HEK293 (cell line): ENCODE data around the gene F8A1.

ENCODE experiments used
- CTCF ChIA-PET: fragments of 350-600 bp; formaldehyde crosslinking; extraction: SDS; loops from one replicate; lab custom pipeline; 2021; ENCODE audit warnings: antibody characterized with exemption; lab: Yijun Ruan, JAX
- POLR2A ChIA-PET: fragments of 300-600 bp; formaldehyde crosslinking; extraction: SDS; loops from one replicate; lab custom pipeline; 2020; ENCODE audit warnings: antibody characterized with exemption, inconsistent platforms; lab: Yijun Ruan, JAX
- H3K27ac ChIP-seq: fragments of 200-500 bp; sonication (Bioruptor generic); 2 replicates; pipeline ENCODE4 v1.5.1; 2014; ENCODE audit warnings: low read depth, low read length, control low read depth, inconsistent platforms; ENCODE audit errors: extremely low read depth
- H3K36me3 ChIP-seq, 2 experiments: fragments of 200-500 bp in 1 of 2; sonication (Bioruptor generic) in 1 of 2; 1 replicate in 1 of 2; 2 replicates in 1 of 2; pipeline ENCODE4 v1.5.1; 2014 to 2017; ENCODE audit warnings: inconsistent platforms in 2 of 2, low read length in 2 of 2; ENCODE audit not compliant: control insufficient read depth in 2 of 2, insufficient read depth in 1 of 2
- H3K4me1 ChIP-seq: fragments of 200-500 bp; sonication (Bioruptor generic); 2 replicates; pipeline ENCODE4 v1.5.1; 2014; ENCODE audit warnings: mild to moderate bottlenecking, low read length, inconsistent platforms; ENCODE audit not compliant: control insufficient read depth, insufficient read depth
- H3K4me3 ChIP-seq: 2 replicates; pipeline ENCODE4 v1.5.1; 2011; ENCODE audit warnings: low read depth, mild to moderate bottlenecking, control low read depth, low read length, moderate library complexity
- H3K9me3 ChIP-seq: fragments of 200-500 bp; sonication (Bioruptor generic); 2 replicates; pipeline ENCODE4 v1.5.1; 2014; ENCODE audit warnings: low read depth, low read length, inconsistent platforms; ENCODE audit not compliant: control insufficient read depth, insufficient read depth
- BCL11B ChIP-seq: fragments of 450-650 bp; formaldehyde crosslinking; IDR thresholded peaks from 2 replicates; pipeline ENCODE4 v1.5.1; 2016; ENCODE audit warnings: low read depth, missing biosample characterization, missing genetic modification characterization
- KLF8 ChIP-seq: fragments of 450-650 bp; formaldehyde crosslinking; IDR thresholded peaks from 2 replicates; pipeline ENCODE4 v1.5.1; 2016; ENCODE audit warnings: missing biosample characterization, missing genetic modification characterization
- MYNN ChIP-seq: fragments of 450-650 bp; formaldehyde crosslinking; IDR thresholded peaks from 2 replicates; pipeline ENCODE4 v1.5.1; 2016; ENCODE audit warnings: missing biosample characterization, missing genetic modification characterization, borderline replicate concordance
- RBAK ChIP-seq: fragments of 450-650 bp; formaldehyde crosslinking; IDR thresholded peaks from 2 replicates; pipeline ENCODE4 v1.5.1; 2016; ENCODE audit warnings: missing biosample characterization, missing genetic modification characterization
- TCF7L2 ChIP-seq: IDR thresholded peaks from 2 replicates; pipeline ENCODE4 v1.6.1; 2011; ENCODE audit warnings: low read depth, mild to moderate bottlenecking, inconsistent platforms, low read length, moderate library complexity, borderline replicate concordance
- WT1 ChIP-seq: fragments of 450-650 bp; formaldehyde crosslinking; IDR thresholded peaks from 2 replicates; pipeline ENCODE4 v1.5.1; 2016; ENCODE audit warnings: missing biosample characterization, missing genetic modification characterization
- YY2 ChIP-seq: fragments of 450-650 bp; formaldehyde crosslinking; IDR thresholded peaks from 2 replicates; pipeline ENCODE4 v1.5.1; 2016; ENCODE audit warnings: missing biosample characterization, missing genetic modification characterization
- ZBTB1 ChIP-seq: fragments of 450-650 bp; formaldehyde crosslinking; IDR thresholded peaks from 2 replicates; pipeline ENCODE4 v1.5.1; 2016; ENCODE audit warnings: missing biosample characterization, missing genetic modification characterization
- ZNF202 ChIP-seq: fragments of 450-650 bp; formaldehyde crosslinking; IDR thresholded peaks from 2 replicates; pipeline ENCODE4 v1.5.1; 2016; ENCODE audit warnings: missing biosample characterization, missing genetic modification characterization, borderline replicate concordance
- ZNF26 ChIP-seq: fragments of 450-650 bp; formaldehyde crosslinking; IDR thresholded peaks from 2 replicates; pipeline ENCODE4 v1.5.1; 2016; ENCODE audit warnings: missing biosample characterization, missing genetic modification characterization
- ZNF280C ChIP-seq: fragments of 450-650 bp; formaldehyde crosslinking; IDR thresholded peaks from 2 replicates; pipeline ENCODE4 v1.5.1; 2016; ENCODE audit warnings: missing biosample characterization, missing genetic modification characterization
- ZNF558 ChIP-seq: fragments of 450-650 bp; formaldehyde crosslinking; IDR thresholded peaks from 2 replicates; pipeline ENCODE4 v1.5.1; 2016; ENCODE audit warnings: missing biosample characterization, missing genetic modification characterization
- ZNF585B ChIP-seq: fragments of 450-650 bp; formaldehyde crosslinking; IDR thresholded peaks from 2 replicates; pipeline ENCODE4 v1.5.1; 2016; ENCODE audit warnings: missing biosample characterization, missing genetic modification characterization
- ZNF621 ChIP-seq: fragments of 450-650 bp; formaldehyde crosslinking; IDR thresholded peaks from 2 replicates; pipeline ENCODE4 v1.5.1; 2017; ENCODE audit warnings: missing biosample characterization, missing genetic modification characterization
- ZNF664 ChIP-seq: fragments of 450-650 bp; formaldehyde crosslinking; IDR thresholded peaks from 2 replicates; pipeline ENCODE4 v1.5.1; 2016; ENCODE audit warnings: missing biosample characterization, missing genetic modification characterization
- TF ChIP-seq, protein P1 (sequence below): fragments of 450-650 bp; formaldehyde crosslinking; IDR thresholded peaks from 2 replicates; pipeline ENCODE4 v1.5.1; 2016; ENCODE audit warnings: missing biosample characterization, missing genetic modification characterization, borderline replicate concordance
- TF ChIP-seq, protein P2 (sequence below): fragments of 450-650 bp; formaldehyde crosslinking; IDR thresholded peaks from 2 replicates; pipeline ENCODE4 v1.5.1; 2016; ENCODE audit warnings: missing biosample characterization, missing genetic modification characterization, borderline replicate concordance
- TF ChIP-seq, protein P3 (sequence below): fragments of 450-650 bp; formaldehyde crosslinking; IDR thresholded peaks from 2 replicates; pipeline ENCODE4 v1.5.1; 2016; ENCODE audit warnings: missing biosample characterization, missing genetic modification characterization

The F8A1 gene

DNA sequence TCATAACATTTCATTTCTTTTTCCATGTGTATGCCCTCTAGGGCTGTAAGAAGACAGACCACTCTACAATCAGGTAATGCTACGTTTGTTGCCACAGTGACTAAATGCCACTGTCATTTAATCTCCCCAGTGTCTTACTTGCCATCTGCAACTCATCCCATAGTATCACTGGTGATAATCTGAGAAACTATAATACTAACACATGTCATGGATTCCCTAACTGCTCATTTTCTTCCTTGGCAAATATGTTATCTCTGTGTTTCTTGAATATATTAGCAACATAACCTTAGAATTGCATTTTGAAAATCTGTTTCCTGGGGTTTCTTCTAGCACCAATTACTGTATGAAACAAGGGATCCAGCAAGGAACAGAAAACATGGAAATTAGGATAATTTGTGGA lies 6.1 kb downstream of the F8A1 start:
- no peaks in the 10 kb centered on the region for H3K36me3 ChIP-seq
- POLR2A ChIA-PET, result no interaction called here
- no peak overlapping the region for H3K4me3 ChIP-seq
- no peaks in the 10 kb centered on the region for H3K4me1 ChIP-seq
- H3K9me3 ChIP-seq, result no peaks in the 10 kb centered on the region
- TF ChIP-seq YY2 (tag by site-specific recombination) (no peak), ZNF26 (tag by site-specific recombination) (no peak), ZNF280C (tag by site-specific recombination) (no peak), ZBTB1 (no peak), ZNF621 (tag by site-specific recombination) (no peak), ZNF202 (tag by site-specific recombination) (no peak), RBAK (no peak), MYNN (no peak), TCF7L2 (no peak), WT1 (tag by site-specific recombination) (no peak), BCL11B (tag by site-specific recombination) (no peak), ZNF664 (tag by site-specific recombination) (no peak)
- TF ChIP-seq, protein P1, sequence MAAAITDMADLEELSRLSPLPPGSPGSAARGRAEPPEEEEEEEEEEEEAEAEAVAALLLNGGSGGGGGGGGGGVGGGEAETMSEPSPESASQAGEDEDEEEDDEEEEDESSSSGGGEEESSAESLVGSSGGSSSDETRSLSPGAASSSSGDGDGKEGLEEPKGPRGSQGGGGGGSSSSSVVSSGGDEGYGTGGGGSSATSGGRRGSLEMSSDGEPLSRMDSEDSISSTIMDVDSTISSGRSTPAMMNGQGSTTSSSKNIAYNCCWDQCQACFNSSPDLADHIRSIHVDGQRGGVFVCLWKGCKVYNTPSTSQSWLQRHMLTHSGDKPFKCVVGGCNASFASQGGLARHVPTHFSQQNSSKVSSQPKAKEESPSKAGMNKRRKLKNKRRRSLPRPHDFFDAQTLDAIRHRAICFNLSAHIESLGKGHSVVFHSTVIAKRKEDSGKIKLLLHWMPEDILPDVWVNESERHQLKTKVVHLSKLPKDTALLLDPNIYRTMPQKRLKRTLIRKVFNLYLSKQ (tag by site-specific recombination), result no peak
- no peak overlapping the region for H3K27ac ChIP-seq
- CTCF ChIA-PET, result interaction anchor here (0.6 kb wide), 1 partner anchor 194 kb away, joined by 4 read pairs; no protein-coding TSS in a partner anchor

DNA sequence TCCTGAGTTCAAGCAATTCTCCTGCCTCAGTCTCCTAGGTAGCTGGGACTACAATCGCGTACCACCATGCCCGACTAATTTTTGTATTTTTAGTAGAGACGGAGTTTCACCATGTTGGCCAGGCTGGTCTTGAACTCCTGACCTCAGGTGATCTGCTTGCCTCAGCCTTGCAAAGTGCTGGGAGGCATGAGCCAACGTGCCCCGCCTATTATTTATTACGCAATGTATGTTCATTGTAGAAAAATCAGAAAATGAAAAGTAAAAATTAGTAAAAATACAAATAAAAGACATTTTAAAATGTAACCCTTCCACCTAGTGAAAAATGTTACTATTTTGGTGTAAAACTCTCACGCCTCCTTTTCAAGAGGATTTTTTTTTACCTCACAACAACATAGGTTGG lies 14.2 kb downstream of the F8A1 start:
- ChIA-PET CTCF (interaction anchor here (2.2 kb wide), 1 partner anchor 18 kb away, joined by 11 read pairs; no protein-coding TSS in a partner anchor), POLR2A (no interaction called here)
- no peaks in the 10 kb centered on the region for H3K9me3 ChIP-seq
- H3K4me1 ChIP-seq, result no peaks in the 10 kb centered on the region
- H3K4me3 ChIP-seq, result no peak overlapping the region
- TF ChIP-seq, protein P2, sequence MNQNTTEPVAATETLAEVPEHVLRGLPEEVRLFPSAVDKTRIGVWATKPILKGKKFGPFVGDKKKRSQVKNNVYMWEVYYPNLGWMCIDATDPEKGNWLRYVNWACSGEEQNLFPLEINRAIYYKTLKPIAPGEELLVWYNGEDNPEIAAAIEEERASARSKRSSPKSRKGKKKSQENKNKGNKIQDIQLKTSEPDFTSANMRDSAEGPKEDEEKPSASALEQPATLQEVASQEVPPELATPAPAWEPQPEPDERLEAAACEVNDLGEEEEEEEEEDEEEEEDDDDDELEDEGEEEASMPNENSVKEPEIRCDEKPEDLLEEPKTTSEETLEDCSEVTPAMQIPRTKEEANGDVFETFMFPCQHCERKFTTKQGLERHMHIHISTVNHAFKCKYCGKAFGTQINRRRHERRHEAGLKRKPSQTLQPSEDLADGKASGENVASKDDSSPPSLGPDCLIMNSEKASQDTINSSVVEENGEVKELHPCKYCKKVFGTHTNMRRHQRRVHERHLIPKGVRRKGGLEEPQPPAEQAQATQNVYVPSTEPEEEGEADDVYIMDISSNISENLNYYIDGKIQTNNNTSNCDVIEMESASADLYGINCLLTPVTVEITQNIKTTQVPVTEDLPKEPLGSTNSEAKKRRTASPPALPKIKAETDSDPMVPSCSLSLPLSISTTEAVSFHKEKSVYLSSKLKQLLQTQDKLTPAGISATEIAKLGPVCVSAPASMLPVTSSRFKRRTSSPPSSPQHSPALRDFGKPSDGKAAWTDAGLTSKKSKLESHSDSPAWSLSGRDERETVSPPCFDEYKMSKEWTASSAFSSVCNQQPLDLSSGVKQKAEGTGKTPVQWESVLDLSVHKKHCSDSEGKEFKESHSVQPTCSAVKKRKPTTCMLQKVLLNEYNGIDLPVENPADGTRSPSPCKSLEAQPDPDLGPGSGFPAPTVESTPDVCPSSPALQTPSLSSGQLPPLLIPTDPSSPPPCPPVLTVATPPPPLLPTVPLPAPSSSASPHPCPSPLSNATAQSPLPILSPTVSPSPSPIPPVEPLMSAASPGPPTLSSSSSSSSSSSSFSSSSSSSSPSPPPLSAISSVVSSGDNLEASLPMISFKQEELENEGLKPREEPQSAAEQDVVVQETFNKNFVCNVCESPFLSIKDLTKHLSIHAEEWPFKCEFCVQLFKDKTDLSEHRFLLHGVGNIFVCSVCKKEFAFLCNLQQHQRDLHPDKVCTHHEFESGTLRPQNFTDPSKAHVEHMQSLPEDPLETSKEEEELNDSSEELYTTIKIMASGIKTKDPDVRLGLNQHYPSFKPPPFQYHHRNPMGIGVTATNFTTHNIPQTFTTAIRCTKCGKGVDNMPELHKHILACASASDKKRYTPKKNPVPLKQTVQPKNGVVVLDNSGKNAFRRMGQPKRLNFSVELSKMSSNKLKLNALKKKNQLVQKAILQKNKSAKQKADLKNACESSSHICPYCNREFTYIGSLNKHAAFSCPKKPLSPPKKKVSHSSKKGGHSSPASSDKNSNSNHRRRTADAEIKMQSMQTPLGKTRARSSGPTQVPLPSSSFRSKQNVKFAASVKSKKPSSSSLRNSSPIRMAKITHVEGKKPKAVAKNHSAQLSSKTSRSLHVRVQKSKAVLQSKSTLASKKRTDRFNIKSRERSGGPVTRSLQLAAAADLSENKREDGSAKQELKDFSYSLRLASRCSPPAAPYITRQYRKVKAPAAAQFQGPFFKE, result no peak
- TF ChIP-seq ZNF558 (no peak), KLF8 (tag by site-specific recombination) (no peak), ZNF585B (tag by site-specific recombination) (no peak), ZNF664 (tag by site-specific recombination) (no peak)
- TF ChIP-seq, protein P3, sequence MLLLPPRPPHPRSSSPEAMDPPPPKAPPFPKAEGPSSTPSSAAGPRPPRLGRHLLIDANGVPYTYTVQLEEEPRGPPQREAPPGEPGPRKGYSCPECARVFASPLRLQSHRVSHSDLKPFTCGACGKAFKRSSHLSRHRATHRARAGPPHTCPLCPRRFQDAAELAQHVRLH, result no peak
- H3K36me3 ChIP-seq, result no peaks in the 10 kb centered on the region
- H3K27ac ChIP-seq, result no peak overlapping the region
